ENCODE measurements around the gene OXER1. TPM values are rescaled to one million over a fixed set of nuclear protein-coding genes. Genes with fewer than 3 reads are reported as not detected.

Gene OXER1
- total and polyA plus RNA-seq, 11 donors: 0.22 to 2.2 (median 0.48) TPM; not detected in 2

DNA sequence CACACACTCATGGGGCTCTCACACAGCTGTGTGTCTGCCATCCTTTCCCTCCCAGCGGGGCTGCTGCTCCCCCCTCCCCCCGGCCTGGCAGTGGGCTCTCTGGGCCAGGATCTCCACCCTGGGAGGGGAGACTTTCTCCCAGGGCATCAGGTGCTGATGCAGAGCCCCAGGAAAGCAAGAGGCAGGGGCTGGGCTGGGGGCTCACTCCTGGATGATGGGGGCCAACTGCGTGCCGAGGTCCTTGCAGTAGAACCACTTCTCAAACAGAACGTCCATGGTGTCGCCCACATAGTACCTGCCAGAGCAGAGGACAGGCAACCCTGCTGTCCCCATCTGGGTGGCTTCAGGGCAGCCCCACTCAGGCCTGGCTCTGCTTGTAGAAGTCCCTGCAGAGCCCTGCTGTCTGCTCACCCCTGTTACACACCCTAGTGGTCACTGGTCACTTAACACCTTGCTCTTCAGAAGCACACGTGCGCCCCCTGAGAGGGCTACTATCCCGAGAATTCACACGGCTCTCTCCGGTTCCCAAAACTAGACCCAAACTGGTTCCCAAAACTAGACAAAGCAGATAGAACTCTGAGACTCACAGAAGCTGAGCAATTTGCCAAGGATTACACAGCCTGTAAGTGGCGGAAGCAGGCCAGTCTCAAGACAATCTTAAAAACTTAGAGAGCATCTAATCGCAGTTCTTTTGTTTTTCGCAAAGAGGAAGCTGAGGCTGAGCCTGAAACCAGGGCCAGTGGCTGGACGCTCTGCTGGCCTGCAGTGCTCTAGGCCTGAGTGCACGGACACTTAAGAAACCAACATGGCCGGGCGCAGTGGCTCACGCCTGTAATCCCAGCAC, 6.6 kb upstream of the OXER1 start:
- no peaks in the 10 kb centered on the region for H3K27me3 ChIP-seq
- ATAC-seq (peak; percentile 40 to 76 (median 68)), DNase-seq (no peak)
- no peak for TF ChIP-seq POLR2A (IDR thresholded peaks at IDR 0.05)
- TF ChIP-seq, protein P1, sequence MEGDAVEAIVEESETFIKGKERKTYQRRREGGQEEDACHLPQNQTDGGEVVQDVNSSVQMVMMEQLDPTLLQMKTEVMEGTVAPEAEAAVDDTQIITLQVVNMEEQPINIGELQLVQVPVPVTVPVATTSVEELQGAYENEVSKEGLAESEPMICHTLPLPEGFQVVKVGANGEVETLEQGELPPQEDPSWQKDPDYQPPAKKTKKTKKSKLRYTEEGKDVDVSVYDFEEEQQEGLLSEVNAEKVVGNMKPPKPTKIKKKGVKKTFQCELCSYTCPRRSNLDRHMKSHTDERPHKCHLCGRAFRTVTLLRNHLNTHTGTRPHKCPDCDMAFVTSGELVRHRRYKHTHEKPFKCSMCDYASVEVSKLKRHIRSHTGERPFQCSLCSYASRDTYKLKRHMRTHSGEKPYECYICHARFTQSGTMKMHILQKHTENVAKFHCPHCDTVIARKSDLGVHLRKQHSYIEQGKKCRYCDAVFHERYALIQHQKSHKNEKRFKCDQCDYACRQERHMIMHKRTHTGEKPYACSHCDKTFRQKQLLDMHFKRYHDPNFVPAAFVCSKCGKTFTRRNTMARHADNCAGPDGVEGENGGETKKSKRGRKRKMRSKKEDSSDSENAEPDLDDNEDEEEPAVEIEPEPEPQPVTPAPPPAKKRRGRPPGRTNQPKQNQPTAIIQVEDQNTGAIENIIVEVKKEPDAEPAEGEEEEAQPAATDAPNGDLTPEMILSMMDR (IDR thresholded peaks at IDR 0.05): peak in 11 of 12 donors; percentile 11 to 47 (median 39)
- 67 to 75% (median 71%) methylated on average over 13 to 19 of the region's 19 CpGs for WGBS, 4 donors
- no peaks in the 10 kb centered on the region for H3K9me3 ChIP-seq
- H3K4me3 ChIP-seq: no peak overlapping the region
- peak overlapping the region in 1 of 12 donors; percentile 32 for H3K27ac ChIP-seq
- no peaks in the 10 kb centered on the region for H3K4me1 ChIP-seq
- intact Hi-C loops (cut with DNase I): no loop called here
- H3K36me3 ChIP-seq: no peaks in the 10 kb centered on the region

DNA sequence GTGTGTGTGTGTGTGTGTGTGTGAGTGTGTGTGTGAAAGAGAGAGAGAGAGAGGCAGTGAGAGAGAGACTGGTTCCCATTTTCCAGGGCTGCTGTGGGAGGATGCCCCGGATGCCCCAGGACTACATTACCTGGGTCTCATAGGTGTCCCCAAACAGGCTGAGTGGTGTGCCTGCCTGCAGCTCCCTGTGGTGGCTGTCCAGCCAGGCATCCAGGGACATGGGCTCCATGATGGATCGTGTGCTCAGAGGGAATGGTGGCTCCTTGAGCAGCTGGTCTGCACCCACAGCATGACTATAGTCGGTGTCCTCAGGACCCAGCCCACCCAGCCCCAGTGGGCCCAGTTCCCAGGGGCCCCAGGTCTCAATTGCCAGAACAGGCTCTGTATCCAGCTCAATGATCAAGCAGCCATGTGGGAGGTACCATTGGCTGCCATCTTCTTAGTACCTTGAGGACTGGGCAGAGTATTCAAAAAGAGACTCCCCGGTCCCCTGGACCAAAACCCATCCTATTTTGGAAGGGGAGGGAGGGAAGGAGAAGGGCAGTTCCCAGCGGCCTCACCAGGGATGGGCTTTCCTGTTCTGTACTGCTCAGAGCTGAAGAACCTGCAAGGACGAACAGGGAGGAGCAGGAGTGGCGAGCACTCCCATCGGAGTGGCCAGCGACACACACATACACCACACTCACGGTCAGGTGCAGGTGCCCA, 5.8 kb upstream of the OXER1 start:
- Histone ChIP-seq H3K9me3 (no peaks in the 10 kb centered on the region), H3K36me3 (no peaks in the 10 kb centered on the region), H3K4me3 (no peak overlapping the region), H3K4me1 (no peaks in the 10 kb centered on the region), H3K27ac (no peak overlapping the region), H3K27me3 (no peaks in the 10 kb centered on the region)
- ATAC-seq (no peak), DNase-seq (no peak)
- TF ChIP-seq, protein P1 (IDR thresholded peaks at IDR 0.05): no peak
- TF ChIP-seq POLR2A (IDR thresholded peaks at IDR 0.05): no peak
- intact Hi-C loops (cut with DNase I): no loop called here
- 87 to 95% (median 94%) methylated on average over 8 to 10 of the region's 10 CpGs for WGBS, 4 donors

DNA sequence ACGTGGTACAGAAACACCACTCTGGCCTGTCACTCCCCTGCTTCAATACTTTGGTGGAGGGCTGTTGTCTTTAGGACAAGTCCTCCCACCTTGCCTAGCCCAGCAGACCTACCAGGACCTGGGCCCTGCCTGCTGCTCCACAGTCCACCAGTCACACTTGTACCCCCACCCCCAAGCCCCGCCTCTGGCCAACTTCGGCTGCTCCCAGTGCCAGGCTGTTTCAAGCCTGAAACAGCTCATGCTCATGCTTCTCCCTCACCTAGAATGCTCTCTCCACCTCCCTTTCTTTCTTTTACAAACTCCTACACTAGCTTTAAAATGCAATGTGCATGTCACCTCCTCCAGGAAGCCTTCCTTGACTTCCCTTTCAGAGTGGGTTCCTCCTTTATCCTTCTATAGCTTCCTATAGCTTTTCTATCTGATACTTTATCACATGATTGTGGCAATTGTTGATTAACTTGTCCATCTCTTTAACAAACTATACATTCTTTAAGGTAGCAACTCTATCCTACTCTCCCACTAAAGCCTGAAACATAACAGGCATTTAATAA, 4.8 kb upstream of the OXER1 start:
- H3K4me3 ChIP-seq: no peak overlapping the region
- H3K27me3 ChIP-seq: no peaks in the 10 kb centered on the region
- no peaks in the 10 kb centered on the region for H3K4me1 ChIP-seq
- WGBS, 4 donors: 63 to 95% (median 66%) methylated on average over 3 of the region's 3 CpGs
- H3K36me3 ChIP-seq: no peaks in the 10 kb centered on the region
- H3K9me3 ChIP-seq: no peaks in the 10 kb centered on the region
- ATAC-seq (no peak), DNase-seq (no peak)
- TF ChIP-seq, protein P1 (IDR thresholded peaks at IDR 0.05): no peak
- TF ChIP-seq POLR2A (IDR thresholded peaks at IDR 0.05): no peak
- no peak overlapping the region for H3K27ac ChIP-seq
- intact Hi-C loops (cut with DNase I): no loop called here
